ENCODE results near the gene CCDC174.

CCDC174 gene

GRCh38 chr3:14703791-14704190 lies 52.2 kb downstream of the CCDC174 start:
- no peak for DNase-seq

- no peak for DNase-seq
Observed at GRCh38 chr3:14706096-14706495, 54.5 kb downstream of the CCDC174 start.

- no peak for DNase-seq
Observed at GRCh38 chr3:14716591-14716990, 65.0 kb downstream of the CCDC174 start.

- no peak for DNase-seq
Observed at GRCh38 chr3:14717307-14717706, 65.7 kb downstream of the CCDC174 start.

- DNase-seq = no peak
Observed at GRCh38 chr3:14718539-14718938, 67.0 kb downstream of the CCDC174 start.

- DNase-seq = no peak
Observed at GRCh38 chr3:14719006-14719405, 67.4 kb downstream of the CCDC174 start.

GRCh38 chr3:14721126-14721864 lies 69.7 kb downstream of the CCDC174 start:
- no peak for DNase-seq
